Activated naive CD8-positive, alpha-beta T cell treated with anti-CD3 and anti-CD28 coated beads for 36 hours (primary cell): ENCODE results near the gene ZFP36L2. TPM values are rescaled to one million over a fixed set of nuclear protein-coding genes. Genes with fewer than 3 reads are reported as not detected.

ENCODE experiments used
- DNase-seq: peaks from one replicate; pipeline ENCODE4 v3.0.0; 2021
- H3K27ac Mint-ChIP-seq: one replicate; pipeline ENCODE4 v1.8.0; 2022; ENCODE audit warnings: mild to moderate bottlenecking, moderate library complexity, mixed read lengths
- H3K27me3 Mint-ChIP-seq: one replicate; pipeline ENCODE4 v1.8.0; 2022; ENCODE audit warnings: mild to moderate bottlenecking, mixed read lengths
- H3K36me3 Mint-ChIP-seq: one replicate; pipeline ENCODE4 v1.8.0; 2021; ENCODE audit warnings: mild to moderate bottlenecking, mixed read lengths
- H3K4me1 Mint-ChIP-seq: one replicate; pipeline ENCODE4 v1.8.0; 2021; ENCODE audit warnings: mixed read lengths
- H3K4me3 Mint-ChIP-seq: one replicate; pipeline ENCODE4 v1.8.0; 2022; ENCODE audit warnings: mild to moderate bottlenecking, moderate library complexity, mixed read lengths
- H3K9me3 Mint-ChIP-seq: one replicate; pipeline ENCODE4 v1.8.0; 2022; ENCODE audit warnings: mixed read lengths
- total RNA-seq, 2 experiments: library from RNA; stranded (reverse); gene quantifications; one replicate each; pipeline ENCODE4 v1.2.3, GENCODE V29; 2021

The ZFP36L2 gene, protein sequence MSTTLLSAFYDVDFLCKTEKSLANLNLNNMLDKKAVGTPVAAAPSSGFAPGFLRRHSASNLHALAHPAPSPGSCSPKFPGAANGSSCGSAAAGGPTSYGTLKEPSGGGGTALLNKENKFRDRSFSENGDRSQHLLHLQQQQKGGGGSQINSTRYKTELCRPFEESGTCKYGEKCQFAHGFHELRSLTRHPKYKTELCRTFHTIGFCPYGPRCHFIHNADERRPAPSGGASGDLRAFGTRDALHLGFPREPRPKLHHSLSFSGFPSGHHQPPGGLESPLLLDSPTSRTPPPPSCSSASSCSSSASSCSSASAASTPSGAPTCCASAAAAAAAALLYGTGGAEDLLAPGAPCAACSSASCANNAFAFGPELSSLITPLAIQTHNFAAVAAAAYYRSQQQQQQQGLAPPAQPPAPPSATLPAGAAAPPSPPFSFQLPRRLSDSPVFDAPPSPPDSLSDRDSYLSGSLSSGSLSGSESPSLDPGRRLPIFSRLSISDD
- 10 to 100 TPM; 58.2 to 58.4 TPM for total RNA-seq

DNA sequence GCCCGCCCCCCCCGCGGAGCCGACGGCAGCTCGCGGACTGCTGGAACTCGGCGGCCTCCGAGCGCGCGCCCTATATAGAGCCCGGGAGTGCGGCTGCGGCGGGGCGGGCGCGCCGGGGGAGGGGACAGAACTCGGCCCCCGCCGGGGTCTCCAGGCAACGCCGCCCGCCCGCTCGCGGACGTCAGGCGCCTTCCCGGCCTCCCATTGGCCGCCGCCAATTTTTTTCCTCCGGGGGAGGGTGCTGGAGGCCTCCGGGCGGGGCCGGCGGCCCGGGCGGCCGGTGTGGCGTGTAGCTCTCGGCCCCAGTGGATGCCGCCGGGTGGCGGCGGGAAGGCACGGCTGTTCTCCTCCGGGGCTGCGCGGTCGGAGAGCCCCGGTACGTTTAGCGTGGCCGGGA, at the start of gene ZFP36L2:
ZFP36L2 (minus strand) TSS at position 49 of the 397 bp plus-strand sequence. CDS start 291 bp downstream, outside the sequence.
- H3K27ac Mint-ChIP-seq, result peak within 1 kb of the TSS; percentile 95
- H3K9me3 Mint-ChIP-seq, result no peaks in the 10 kb centered on the region
- peak within 1 kb of the TSS; percentile 96 for H3K4me3 Mint-ChIP-seq
- H3K27me3 Mint-ChIP-seq, result no peaks in the 10 kb centered on the region
- DNase-seq, result peak; percentile 98
- H3K36me3 Mint-ChIP-seq, result peaks cover 33% of the 10 kb centered on the region
- H3K4me1 Mint-ChIP-seq, result peaks cover 40% of the 10 kb centered on the region

DNA sequence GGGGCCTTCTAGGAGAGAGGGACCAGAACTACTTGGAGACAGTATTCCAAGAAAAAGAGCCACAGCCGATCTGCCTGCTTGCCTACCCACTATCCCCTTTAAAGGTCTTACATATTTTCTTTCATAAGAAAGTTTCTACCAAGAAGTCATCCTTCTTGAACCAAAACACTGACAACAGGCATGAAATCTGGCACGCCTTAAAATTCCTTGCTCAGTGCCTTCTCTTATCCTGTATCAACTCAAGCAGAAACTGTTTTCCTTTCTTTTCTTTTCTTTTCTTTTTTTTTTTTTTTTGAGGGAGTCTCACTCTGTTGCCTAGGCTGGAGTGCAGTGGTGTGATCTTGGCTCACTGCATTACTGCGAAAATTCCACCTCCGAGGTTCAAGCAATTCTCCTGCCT, 48.3 kb upstream of the ZFP36L2 start:
- Mint-ChIP-seq H3K4me3 (no peak overlapping the region), H3K4me1 (peaks cover 8% of the 10 kb centered on the region), H3K27me3 (no peaks in the 10 kb centered on the region)

DNA sequence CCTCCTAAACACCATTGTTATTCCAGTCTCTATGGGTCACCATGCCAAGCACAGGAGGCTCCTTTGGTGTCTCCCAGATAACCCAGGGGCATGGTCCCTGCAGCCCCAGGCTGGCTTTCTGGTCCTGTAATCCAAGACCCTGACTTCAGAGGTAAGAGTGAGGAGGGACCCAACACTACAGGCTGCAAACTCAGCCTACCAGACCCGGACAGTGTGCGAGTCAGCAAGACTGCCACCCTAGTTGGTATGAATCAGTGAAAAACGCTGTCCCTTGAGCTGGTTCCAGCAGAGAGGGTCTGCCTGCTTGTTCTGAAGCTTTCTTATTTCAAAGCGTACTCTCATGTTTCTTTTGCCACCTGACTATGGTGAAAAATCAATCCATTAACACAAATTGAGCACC, 47.6 kb upstream of the ZFP36L2 start:
- H3K36me3 Mint-ChIP-seq, result peaks cover 9% of the 10 kb centered on the region
- H3K4me3 Mint-ChIP-seq, result no peak overlapping the region
- DNase-seq, result no peak
- H3K9me3 Mint-ChIP-seq, result no peaks in the 10 kb centered on the region
- H3K4me1 Mint-ChIP-seq, result peaks cover 8% of the 10 kb centered on the region
- H3K27ac Mint-ChIP-seq, result no peak overlapping the region
- no peaks in the 10 kb centered on the region for H3K27me3 Mint-ChIP-seq

More for the DNA sequence above, 48.3 kb upstream of the ZFP36L2 start:
- no peak overlapping the region for H3K27ac Mint-ChIP-seq
- peaks cover 9% of the 10 kb centered on the region for H3K36me3 Mint-ChIP-seq
- H3K9me3 Mint-ChIP-seq, result no peaks in the 10 kb centered on the region
- no peak for DNase-seq

DNA sequence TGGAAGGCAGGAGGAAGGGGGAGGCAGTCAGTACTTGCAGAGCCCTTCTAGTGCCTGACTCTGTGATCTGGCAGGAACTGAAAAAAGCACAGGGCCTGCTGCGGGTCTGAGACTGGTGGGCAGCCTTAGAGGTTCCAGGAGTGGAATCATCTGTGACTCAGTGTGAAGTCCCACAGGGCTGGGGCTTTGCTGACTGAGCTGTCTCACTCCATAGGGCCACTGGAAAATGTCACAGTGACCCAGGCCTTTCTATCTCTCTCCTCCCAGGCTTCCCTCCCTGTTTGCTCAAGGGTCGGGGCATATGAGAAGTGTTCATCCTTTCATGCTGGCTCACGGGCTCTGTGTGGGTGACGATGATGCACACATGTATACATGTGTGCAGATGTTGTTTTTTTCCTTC, 47.1 kb upstream of the ZFP36L2 start:
- peaks cover 9% of the 10 kb centered on the region for H3K36me3 Mint-ChIP-seq
- no peaks in the 10 kb centered on the region for H3K27me3 Mint-ChIP-seq
- no peak overlapping the region for H3K27ac Mint-ChIP-seq
- H3K9me3 Mint-ChIP-seq, result no peaks in the 10 kb centered on the region
- H3K4me3 Mint-ChIP-seq, result no peak overlapping the region
- DNase-seq, result peak; percentile 11
- peaks cover 8% of the 10 kb centered on the region for H3K4me1 Mint-ChIP-seq

DNA sequence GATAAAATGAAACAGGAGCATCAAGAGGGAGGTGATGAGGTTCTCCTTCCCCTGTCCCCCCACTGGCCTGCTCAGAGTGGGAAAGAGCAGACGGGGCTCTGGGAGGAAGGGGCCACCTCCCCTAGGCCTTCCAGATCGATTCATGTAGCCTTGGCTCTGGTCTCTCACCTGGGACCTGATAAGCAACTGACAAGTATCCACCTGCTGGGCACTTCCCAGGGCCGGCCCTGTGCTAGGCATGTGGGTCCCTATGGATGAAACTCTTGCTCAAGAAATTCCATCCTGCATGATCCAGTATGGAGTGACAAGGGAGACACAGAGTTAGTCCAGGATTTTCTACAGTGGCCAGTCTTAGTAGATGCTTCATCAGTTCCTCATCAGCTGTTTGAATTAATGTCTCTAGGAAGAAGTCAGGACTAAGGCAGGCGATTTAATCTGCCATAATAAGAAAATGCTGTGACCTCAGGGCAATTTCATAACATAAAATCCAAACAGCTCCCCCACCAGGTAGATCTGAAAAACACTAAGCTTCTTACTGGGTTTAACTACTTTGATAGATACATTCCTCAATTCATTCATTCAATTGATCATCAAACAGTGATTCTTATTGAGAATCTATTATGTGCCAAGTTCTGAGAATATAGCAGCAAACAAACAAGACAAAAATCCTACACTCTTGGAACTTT, 44.7 kb upstream of the ZFP36L2 start:
- H3K27ac Mint-ChIP-seq, result no peak overlapping the region
- H3K4me1 Mint-ChIP-seq, result peaks cover 6% of the 10 kb centered on the region
- peaks cover 6% of the 10 kb centered on the region for H3K36me3 Mint-ChIP-seq
- no peaks in the 10 kb centered on the region for H3K9me3 Mint-ChIP-seq
- H3K4me3 Mint-ChIP-seq, result no peak overlapping the region
- no peaks in the 10 kb centered on the region for H3K27me3 Mint-ChIP-seq
- DNase-seq, result no peak

DNA sequence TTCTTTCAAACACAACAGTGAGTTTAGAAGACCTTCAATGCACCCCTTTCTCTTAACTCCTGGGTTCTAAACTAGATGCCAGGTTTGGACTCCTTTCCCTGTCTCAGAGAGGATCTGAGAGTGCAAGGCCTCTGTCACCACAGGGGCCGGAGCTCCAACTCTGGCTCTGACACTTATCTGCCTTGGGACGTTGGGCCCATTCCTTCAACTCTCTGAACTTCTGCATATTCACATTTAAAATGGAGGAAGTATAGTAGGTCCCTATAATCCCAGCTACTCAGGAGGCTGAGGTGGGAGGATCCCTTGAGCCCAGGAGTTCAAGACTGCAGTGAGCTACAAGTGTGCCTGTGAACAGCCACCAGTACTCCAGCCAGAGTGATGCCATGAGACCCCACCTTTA, 44.1 kb upstream of the ZFP36L2 start:
- Mint-ChIP-seq H3K4me1 (peaks cover 6% of the 10 kb centered on the region), H3K4me3 (no peak overlapping the region), H3K27me3 (no peaks in the 10 kb centered on the region), H3K27ac (no peak overlapping the region), H3K9me3 (no peaks in the 10 kb centered on the region), H3K36me3 (peaks cover 6% of the 10 kb centered on the region)
- DNase-seq, result no peak

DNA sequence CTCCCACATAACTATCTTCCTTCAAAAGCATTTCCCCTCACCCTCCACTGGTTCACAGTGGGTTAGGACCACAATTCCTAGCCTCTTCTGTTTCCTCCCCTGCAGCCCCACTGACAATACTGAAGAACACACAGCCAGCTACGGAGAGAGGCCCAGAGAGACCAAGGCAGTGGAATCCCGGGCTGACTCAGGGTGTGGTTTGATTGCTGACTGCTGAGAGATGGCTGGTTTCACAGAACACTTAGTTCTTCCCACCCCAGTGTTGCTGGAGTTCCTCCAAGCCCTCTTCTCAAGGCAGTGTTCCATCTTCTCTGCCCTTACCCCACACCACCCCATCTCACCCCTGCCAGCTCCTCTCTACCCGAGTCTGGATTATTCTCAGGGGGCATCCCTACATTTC, 43.3 kb upstream of the ZFP36L2 start:
- DNase-seq, result no peak
- H3K4me1 Mint-ChIP-seq, result peaks cover 6% of the 10 kb centered on the region
- no peaks in the 10 kb centered on the region for H3K9me3 Mint-ChIP-seq
- H3K27ac Mint-ChIP-seq, result no peak overlapping the region
- no peaks in the 10 kb centered on the region for H3K27me3 Mint-ChIP-seq
- H3K36me3 Mint-ChIP-seq, result peaks cover 6% of the 10 kb centered on the region
- H3K4me3 Mint-ChIP-seq, result no peak overlapping the region

DNA sequence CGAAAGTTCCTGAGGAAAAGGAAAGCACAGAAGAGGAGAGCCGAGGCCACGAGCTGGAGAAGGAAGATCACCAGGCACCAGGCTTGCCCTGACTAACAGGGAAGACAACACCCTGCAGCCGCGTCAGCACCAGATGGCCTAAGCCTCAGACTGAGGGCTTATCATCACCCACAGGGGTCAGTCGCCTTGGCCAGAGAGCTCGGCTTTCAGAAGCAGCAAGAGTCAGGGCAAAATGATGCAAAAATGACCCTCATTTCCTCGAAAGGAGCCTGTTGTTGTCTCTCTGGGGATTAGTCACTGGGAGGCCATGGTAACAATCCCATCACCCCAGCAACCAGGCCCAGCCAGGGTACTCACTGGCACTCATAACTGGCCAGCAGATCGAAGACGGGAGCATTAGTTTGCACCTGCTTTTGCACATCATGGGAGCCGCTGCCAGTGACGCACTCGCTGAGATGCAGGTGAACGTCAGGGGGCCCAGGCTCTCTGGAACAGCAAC, 42.7 kb upstream of the ZFP36L2 start:
- Mint-ChIP-seq H3K9me3 (no peaks in the 10 kb centered on the region), H3K4me1 (peaks cover 6% of the 10 kb centered on the region), H3K36me3 (peaks cover 8% of the 10 kb centered on the region), H3K27ac (no peak overlapping the region), H3K27me3 (no peaks in the 10 kb centered on the region), H3K4me3 (no peak overlapping the region)
- no peak for DNase-seq

DNA sequence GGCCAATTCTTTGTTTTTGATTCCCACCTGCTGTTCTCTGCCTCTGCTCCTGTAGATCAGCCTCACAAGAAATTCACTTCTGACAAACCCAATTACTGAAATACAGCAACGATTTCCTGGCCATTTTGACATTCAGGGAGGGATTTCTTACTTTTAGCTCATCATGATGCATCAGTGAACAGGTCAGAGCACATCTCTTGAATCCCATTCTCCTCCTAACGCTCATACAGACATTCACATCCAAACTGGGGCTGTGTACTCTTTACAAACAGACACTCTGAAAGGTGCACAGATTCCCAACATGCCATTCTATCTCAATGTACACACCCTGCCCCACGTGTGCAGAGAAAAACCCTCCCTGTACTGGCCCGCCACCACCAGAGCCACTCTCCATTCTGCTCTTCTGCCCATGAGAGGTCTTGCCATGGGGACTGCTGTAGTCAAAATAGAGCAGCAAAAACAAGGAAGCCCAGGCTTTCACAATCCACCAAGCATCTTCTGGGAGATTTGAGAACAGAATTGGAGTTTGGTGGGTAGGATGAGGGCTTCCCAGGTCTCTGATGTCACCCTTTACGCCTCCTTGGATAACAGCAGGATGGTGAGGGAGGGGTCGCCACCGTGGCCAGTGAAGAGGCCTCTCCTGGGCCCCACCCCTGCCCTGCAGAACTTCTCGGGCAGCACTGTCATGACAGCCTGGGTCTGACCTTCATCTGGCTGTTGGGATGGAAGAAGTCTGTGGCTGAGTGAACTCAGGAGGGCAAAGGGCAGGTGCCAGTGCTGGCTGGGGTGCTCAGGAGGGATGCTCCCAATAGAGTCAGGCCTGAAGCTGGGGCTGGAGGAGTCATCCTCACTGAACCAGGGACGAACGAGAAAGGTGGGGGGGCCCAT, 41.9 kb upstream of the ZFP36L2 start:
- no peak overlapping the region for H3K27ac Mint-ChIP-seq
- no peak for DNase-seq
- no peak overlapping the region for H3K4me3 Mint-ChIP-seq
- H3K27me3 Mint-ChIP-seq, result no peaks in the 10 kb centered on the region
- peaks cover 6% of the 10 kb centered on the region for H3K36me3 Mint-ChIP-seq
- peaks cover 2% of the 10 kb centered on the region for H3K4me1 Mint-ChIP-seq
- H3K9me3 Mint-ChIP-seq, result no peaks in the 10 kb centered on the region

DNA sequence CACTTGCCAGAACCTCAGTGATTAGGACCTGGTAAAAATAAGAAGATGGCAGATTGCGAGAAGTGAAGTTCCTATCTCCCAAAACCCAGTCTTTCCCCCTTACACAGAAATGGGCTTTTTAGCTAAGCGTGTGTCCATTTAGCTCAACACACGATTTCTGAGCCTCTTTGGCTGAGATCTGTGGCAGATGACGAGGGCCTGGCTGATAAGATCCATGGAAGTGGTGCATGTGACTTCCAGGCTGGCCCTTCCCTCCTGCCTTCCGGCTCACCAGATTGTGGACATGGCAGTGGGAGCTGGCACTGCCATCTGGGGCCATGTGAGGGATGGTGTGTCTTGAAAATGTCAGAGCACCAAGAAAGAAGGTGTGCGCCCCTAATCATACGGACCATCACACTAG, 41.0 kb upstream of the ZFP36L2 start:
- Mint-ChIP-seq H3K4me1 (peaks cover 2% of the 10 kb centered on the region), H3K9me3 (no peaks in the 10 kb centered on the region), H3K36me3 (peaks cover 6% of the 10 kb centered on the region), H3K27me3 (no peaks in the 10 kb centered on the region), H3K27ac (no peak overlapping the region), H3K4me3 (no peak overlapping the region)
- DNase-seq, result no peak

DNA sequence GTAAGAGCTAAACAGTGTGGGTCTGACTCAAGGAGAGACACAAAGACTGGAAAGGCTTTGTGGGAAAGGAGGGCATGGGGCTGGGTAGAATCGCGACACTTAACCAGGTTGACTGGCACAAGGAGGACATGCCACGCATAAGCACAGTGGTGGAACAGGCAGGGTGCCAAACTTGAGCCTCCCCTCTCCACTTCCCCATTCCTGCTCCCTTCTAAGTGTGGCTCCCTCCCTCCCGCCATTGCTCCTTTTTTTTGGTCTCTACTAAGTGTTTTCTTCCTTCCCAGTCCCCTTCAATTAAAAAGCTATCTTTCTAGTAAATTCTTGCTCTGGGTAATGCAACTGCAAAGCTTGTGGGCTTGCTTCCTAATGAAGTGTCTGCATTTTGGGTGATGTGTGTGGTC, 40.3 kb upstream of the ZFP36L2 start:
- H3K27ac Mint-ChIP-seq, result no peak overlapping the region
- H3K4me3 Mint-ChIP-seq, result no peak overlapping the region
- no peaks in the 10 kb centered on the region for H3K9me3 Mint-ChIP-seq
- peaks cover 2% of the 10 kb centered on the region for H3K36me3 Mint-ChIP-seq
- H3K27me3 Mint-ChIP-seq, result no peaks in the 10 kb centered on the region
- DNase-seq, result no peak
- peaks cover 2% of the 10 kb centered on the region for H3K4me1 Mint-ChIP-seq

DNA sequence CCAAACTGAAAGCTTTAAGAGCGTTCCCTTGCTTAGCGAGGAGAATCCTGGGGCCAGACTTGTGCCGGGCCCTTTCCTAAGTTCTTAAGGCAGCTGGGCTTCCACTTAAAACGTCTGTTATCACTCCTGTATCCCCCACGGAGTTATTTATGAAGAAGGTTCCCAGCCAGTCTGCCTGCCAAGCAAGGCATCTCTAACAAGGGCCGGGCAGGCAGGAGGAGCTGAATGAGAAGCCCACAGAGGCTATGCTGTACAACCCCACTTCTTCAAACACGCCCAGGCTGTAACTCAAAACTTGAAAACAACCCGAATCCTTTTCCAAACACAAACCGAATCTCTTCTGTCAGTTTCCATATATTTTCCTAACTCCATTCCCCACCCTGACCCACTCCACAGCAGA, 39.0 kb upstream of the ZFP36L2 start:
- no peaks in the 10 kb centered on the region for H3K27me3 Mint-ChIP-seq
- H3K27ac Mint-ChIP-seq, result no peak overlapping the region
- H3K4me1 Mint-ChIP-seq, result peaks cover 2% of the 10 kb centered on the region
- H3K9me3 Mint-ChIP-seq, result no peaks in the 10 kb centered on the region
- H3K4me3 Mint-ChIP-seq, result no peak overlapping the region
- H3K36me3 Mint-ChIP-seq, result peaks cover 2% of the 10 kb centered on the region
- DNase-seq, result no peak

DNA sequence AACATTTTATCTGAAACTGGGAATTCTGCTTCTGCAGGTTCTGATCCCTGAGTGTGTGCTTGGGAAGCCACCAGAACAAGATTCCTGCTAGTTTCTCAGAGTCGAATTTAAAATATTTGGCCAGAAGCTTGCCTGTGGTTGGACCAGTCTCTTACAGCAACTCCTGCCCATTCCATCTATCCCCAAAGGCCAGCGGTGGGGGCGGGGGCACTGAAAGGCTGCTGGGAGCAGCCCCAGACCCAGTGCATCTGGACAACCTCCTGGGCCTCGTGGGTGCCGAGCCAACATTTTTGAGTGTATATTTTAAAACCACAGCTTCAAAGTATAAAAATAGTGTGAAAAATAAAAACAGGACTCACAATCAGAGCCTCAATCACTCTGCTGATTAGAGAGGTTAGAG, 38.6 kb upstream of the ZFP36L2 start:
- Mint-ChIP-seq H3K27ac (no peak overlapping the region), H3K36me3 (peaks cover 2% of the 10 kb centered on the region), H3K27me3 (no peaks in the 10 kb centered on the region), H3K9me3 (no peaks in the 10 kb centered on the region), H3K4me3 (no peak overlapping the region), H3K4me1 (peaks cover 1% of the 10 kb centered on the region)
- no peak for DNase-seq

DNA sequence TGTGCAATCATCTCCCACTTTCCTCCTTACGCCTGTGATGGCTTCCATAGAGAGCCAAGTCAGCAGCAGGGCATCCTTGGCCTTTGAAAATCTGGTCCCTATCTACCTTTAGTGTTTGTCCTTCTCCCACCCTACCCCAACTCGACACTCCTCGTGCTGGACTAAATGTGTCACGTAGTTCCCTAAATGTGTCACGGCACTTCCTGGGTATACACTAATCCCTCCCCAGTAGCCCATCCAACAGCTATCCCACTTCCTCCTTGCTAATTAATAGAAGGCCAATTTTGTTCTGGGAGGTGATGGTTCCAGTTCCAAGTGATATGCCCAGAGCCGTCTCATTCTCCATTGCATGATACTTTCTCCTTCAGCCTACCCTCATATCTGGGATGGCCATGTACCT, 36.5 kb upstream of the ZFP36L2 start:
- H3K36me3 Mint-ChIP-seq, result peaks cover 2% of the 10 kb centered on the region

DNA sequence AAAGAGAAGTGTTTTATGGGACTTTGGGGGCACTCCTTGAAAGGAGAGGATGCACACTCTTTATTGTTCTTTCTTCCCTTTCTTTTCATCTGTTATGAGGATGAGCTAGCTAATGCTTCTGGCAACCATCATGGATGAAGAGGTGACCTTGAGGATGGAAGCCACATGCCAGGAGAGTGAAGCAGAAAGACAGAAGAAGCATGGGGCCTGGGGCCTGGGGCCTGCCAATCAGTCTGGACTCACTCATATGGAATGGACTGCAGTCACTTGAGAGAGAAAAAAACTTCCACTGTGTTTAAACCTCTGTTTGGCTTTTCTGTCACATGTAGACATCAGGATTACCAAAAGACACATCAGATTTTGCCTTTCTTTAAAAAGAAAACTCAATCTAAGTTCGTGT, 35.8 kb upstream of the ZFP36L2 start:
- Mint-ChIP-seq H3K36me3 (peaks cover 5% of the 10 kb centered on the region), H3K9me3 (no peaks in the 10 kb centered on the region), H3K27ac (peak overlapping the region; percentile 21), H3K27me3 (no peaks in the 10 kb centered on the region), H3K4me1 (peaks cover 1% of the 10 kb centered on the region), H3K4me3 (no peak overlapping the region)
- DNase-seq, result no peak

More for the DNA sequence above, 36.5 kb upstream of the ZFP36L2 start:
- H3K4me3 Mint-ChIP-seq, result no peak overlapping the region
- H3K9me3 Mint-ChIP-seq, result no peaks in the 10 kb centered on the region
- H3K27ac Mint-ChIP-seq, result no peak overlapping the region
- H3K27me3 Mint-ChIP-seq, result no peaks in the 10 kb centered on the region
- no peak for DNase-seq
- peaks cover 1% of the 10 kb centered on the region for H3K4me1 Mint-ChIP-seq
